AG09309 (cell line): ENCODE results near the gene IMMP2L.

ENCODE experiments used
- DNase-seq: peaks from one replicate; pipeline ENCODE4 v3.0.0-alpha.2; 2010; ENCODE audit warnings: low read depth
- H3K4me3 ChIP-seq: 2 replicates; pipeline ENCODE4 v1.5.1; 2011; ENCODE audit warnings: mild to moderate bottlenecking, low read depth, low read length, moderate library complexity; ENCODE audit not compliant: control insufficient read depth
- TF ChIP-seq, protein P1 (sequence below): IDR thresholded peaks from 2 replicates; pipeline ENCODE4 v1.5.1; 2011; ENCODE audit warnings: mild to moderate bottlenecking, low read depth, low read length, inconsistent platforms; ENCODE audit not compliant: insufficient read depth, control insufficient read depth; ENCODE audit errors: missing control alignments

IMMP2L gene

DNA sequence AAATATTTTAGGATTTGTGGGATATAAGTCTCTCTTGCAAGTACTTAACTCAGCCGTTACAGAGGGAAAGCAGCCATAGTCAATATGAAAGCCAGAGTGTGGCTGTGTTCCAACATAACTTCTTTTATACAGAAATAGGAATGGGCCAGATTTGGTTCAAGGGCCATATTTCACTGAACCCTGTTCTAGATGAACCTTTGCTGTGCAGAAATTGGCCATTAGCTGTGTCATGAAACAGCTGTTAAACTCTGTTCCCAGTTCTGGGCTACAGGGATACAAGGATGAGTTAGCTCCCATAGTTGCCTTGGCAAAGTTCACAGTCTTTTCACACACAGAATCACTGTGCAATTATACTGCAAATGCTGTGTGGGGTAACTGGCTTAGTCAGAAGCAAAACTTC is 685.3 kb downstream of the IMMP2L start:
- TF ChIP-seq, protein P1, sequence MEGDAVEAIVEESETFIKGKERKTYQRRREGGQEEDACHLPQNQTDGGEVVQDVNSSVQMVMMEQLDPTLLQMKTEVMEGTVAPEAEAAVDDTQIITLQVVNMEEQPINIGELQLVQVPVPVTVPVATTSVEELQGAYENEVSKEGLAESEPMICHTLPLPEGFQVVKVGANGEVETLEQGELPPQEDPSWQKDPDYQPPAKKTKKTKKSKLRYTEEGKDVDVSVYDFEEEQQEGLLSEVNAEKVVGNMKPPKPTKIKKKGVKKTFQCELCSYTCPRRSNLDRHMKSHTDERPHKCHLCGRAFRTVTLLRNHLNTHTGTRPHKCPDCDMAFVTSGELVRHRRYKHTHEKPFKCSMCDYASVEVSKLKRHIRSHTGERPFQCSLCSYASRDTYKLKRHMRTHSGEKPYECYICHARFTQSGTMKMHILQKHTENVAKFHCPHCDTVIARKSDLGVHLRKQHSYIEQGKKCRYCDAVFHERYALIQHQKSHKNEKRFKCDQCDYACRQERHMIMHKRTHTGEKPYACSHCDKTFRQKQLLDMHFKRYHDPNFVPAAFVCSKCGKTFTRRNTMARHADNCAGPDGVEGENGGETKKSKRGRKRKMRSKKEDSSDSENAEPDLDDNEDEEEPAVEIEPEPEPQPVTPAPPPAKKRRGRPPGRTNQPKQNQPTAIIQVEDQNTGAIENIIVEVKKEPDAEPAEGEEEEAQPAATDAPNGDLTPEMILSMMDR, result no peak
- H3K4me3 ChIP-seq, result no peak overlapping the region
- DNase-seq, result no peak

DNA sequence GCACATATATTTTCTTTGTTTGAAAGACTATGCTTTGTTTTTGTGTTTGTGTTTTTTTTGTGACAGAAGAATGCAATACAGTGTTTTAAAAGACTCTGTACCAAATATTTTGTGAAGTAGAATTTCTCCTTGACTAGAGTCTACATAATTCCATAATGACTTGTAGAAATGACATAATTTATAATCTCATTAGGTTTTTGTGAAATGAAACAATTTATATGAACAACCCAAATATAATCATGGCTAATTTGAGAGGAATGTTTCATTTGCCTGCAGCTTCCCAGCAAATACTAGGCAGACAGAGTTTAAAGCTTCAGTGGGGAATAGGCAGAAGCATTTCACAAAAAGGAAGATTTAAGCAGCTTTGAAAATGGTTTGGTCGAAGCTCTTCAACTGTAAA is 686.9 kb downstream of the IMMP2L start:
- no peak for DNase-seq
- TF ChIP-seq, protein P1, result no peak
- H3K4me3 ChIP-seq, result no peak overlapping the region

DNA sequence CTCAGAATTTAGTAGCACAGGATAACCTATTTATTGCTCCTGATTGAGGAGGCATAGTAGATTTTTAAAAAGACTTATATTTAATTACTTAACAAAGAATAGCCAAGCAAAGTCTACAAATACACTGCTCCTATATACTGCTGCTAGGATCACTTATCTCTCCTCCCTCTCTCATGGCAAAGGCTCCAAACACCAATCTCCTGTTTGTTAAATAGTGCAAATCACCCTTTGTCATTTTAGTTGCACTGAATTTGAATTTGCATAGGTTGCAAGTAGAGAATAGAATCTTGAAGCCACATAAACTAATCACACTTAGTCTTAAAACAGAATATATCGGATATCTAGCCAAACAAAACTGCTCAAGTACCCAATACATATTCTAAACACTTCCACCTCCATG is 690.4 kb downstream of the IMMP2L start:
- DNase-seq, result no peak
- H3K4me3 ChIP-seq, result no peak overlapping the region
- TF ChIP-seq, protein P1, result no peak

DNA sequence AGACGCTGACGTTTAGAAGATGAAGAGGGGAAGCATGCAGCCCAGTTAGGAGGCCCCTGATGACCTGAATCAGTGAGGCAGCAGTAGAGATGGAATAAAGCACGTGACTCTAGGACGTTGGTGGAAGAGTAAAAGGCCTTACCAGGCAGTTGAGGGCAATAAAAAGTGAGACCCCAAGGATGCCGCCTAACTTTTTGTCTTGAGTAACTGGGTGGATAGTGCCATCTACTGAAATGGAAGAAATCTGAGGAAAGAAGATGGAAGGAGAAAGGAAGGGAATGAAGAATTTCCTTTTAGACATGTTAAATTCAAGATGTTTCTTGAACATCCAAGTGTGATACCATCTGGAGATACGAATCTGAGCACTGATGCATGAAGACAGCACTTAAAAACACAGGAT is 691.4 kb downstream of the IMMP2L start:
- no peak for DNase-seq
- no peak overlapping the region for H3K4me3 ChIP-seq

DNA sequence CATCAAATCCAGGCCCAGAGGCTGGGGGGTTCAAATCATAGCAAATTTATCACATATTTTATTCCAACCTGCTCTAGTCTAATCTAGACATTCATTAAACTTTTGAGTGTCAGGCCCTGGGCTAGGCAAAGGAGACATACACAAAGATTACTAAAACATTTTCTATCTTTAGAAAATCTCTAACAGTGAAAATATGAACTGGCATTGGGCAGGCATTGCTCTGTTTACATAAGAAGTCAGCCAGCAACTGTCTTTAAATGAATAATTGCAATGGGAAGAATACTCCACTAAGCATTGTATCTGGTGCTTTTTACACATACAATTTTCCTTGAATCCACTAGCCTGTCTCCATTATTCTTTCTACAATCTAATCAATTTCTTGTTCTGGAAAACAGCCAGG is 693.8 kb downstream of the IMMP2L start:
- no peak for DNase-seq
- TF ChIP-seq, protein P1, result no peak
- no peak overlapping the region for H3K4me3 ChIP-seq

More for the DNA sequence above, 691.4 kb downstream of the IMMP2L start:
- TF ChIP-seq, protein P1, result no peak

DNA sequence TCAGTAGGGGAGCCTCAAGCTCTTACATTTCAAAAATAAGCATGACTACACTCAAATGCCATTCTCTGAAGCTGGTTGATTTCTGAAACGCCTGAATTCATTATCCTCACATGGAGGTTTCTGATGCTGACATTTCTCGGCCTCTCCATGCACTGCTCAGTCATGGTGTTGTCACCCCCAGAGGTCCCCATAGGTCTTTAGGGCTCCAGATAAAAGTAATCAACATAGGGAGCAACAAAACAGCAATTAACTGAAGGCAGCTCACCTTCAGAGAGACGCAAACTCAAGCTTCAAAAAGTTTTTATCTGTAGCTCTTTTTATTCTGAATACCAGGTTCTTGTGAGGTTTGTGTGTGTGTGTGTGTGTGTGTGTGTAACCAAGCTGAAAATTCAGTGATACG is 694.5 kb downstream of the IMMP2L start:
- TF ChIP-seq, protein P1, result no peak
- H3K4me3 ChIP-seq, result no peak overlapping the region
- no peak for DNase-seq

DNA sequence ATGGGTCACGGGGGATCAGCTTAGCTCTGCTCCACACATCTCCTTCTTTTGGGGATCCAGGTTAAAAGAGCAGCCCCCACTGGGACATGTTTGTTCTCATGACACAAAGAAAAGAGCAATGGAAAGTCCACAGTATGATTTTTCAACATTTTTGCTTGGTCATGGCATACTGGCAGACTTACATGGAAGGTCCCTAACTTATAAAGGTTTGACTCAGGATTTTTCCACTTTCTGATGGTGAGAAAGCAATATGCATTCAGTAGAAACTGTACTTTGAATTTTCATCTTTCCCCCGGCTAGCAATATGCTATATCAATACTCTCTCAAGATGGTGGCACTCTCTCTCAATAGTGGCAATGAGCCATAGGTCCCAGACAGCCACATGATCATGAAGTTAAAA is 699.0 kb downstream of the IMMP2L start:
- DNase-seq, result no peak
- H3K4me3 ChIP-seq, result no peak overlapping the region
- TF ChIP-seq, protein P1, result no peak
